Smooth muscle cell (in vitro differentiated cells): ENCODE measurements around the gene DDTL. TPM values are rescaled to one million over a fixed set of nuclear protein-coding genes. Genes with fewer than 3 reads are reported as not detected.
"Not testable (repeated sequence)": the region's sequence is repeated elsewhere in the genome, so short reads cannot be mapped to it uniquely, and the experiment has no call there.

Source experiments
- DNase-seq: peaks from one replicate; lab custom pipeline; 2025; ENCODE audit not compliant: unreplicated experiment; lab: John Stamatoyannopoulos, UW
- H2AFZ ChIP-seq: fragments of 200-600 bp; sonication (generic); 2 replicates; pipeline ENCODE4 v1.6.0; 2016; ENCODE audit warnings: antibody characterized with exemption, low read depth, mild to moderate bottlenecking
- H3F3A ChIP-seq: fragments of 200-600 bp; sonication (generic); 2 replicates; pipeline ENCODE4 v1.6.0; 2017; ENCODE audit warnings: antibody characterized with exemption, low read depth
- H3K27ac ChIP-seq: fragments of 200-600 bp; sonication (generic); 2 replicates; pipeline ENCODE4 v1.5.1; 2016; ENCODE audit warnings: low read depth, mild to moderate bottlenecking
- H3K27me3 ChIP-seq: fragments of 200-600 bp; sonication (generic); 2 replicates; pipeline ENCODE4 v1.6.1; 2016; ENCODE audit warnings: low read depth, mild to moderate bottlenecking
- H3K36me3 ChIP-seq: fragments of 200-600 bp; sonication (generic); 2 replicates; pipeline ENCODE4 v1.5.1; 2016; ENCODE audit warnings: low read depth
- H3K4me1 ChIP-seq: fragments of 200-600 bp; sonication (generic); 2 replicates; pipeline ENCODE4 v1.5.1; 2016; ENCODE audit warnings: low read depth
- H3K4me2 ChIP-seq: fragments of 200-600 bp; sonication (generic); 2 replicates; pipeline ENCODE4 v1.6.0; 2016; ENCODE audit warnings: mild to moderate bottlenecking
- H3K4me3 ChIP-seq: fragments of 200-600 bp; sonication (generic); 2 replicates; pipeline ENCODE4 v1.5.1; 2016; ENCODE audit warnings: mild to moderate bottlenecking
- H3K79me2 ChIP-seq: fragments of 200-600 bp; sonication (generic); 2 replicates; pipeline ENCODE4 v1.6.0; 2016; ENCODE audit warnings: low read depth, mild to moderate bottlenecking
- H3K9ac ChIP-seq: fragments of 200-600 bp; sonication (generic); 2 replicates; pipeline ENCODE4 v1.6.0; 2016; ENCODE audit warnings: low read depth
- H3K9me3 ChIP-seq: fragments of 200-600 bp; sonication (generic); replicated peaks from 2 replicates; pipeline ENCODE4 v1.5.1; 2016; ENCODE audit warnings: low read depth
- H4K20me1 ChIP-seq: fragments of 200-600 bp; sonication (generic); 2 replicates; pipeline ENCODE4 v1.6.0; 2016; ENCODE audit warnings: low read depth
- WGBS: methylation state at CpG from one replicate; pipeline ENCODE4 v1.1.7; 2016; ENCODE audit warnings: low lambda C conversion rate; 5-methylcytosine and 5-hydroxymethylcytosine counted together
- polyA plus RNA-seq: library from polyadenylated mRNA; unstranded; fragments of >200 nt; fragmentation: Nextera tagmentation; extraction: Ambion mirVana; gene quantifications from 2 replicates; pipeline ENCODE4 v1.2.1, GENCODE V29; 2016
- total RNA-seq: library from RNA; depleted of rRNA; stranded (reverse); fragments of >200 nt; gene quantifications from 2 replicates; pipeline ENCODE4 v1.2.3, GENCODE V29; 2014
- TF ChIP-seq, protein P1 (sequence below): fragments of 200-600 bp; sonication (generic); IDR thresholded peaks from 2 replicates; pipeline ENCODE4 v1.5.1; 2017; ENCODE audit warnings: borderline replicate concordance, mild to moderate bottlenecking, antibody characterized with exemption; ENCODE audit not compliant: insufficient read depth, poor library complexity, severe bottlenecking

DDTL gene
- total and polyA plus RNA-seq, 2 experiments from 2014 or later: 0.24 TPM; not detected in 1

DNA sequence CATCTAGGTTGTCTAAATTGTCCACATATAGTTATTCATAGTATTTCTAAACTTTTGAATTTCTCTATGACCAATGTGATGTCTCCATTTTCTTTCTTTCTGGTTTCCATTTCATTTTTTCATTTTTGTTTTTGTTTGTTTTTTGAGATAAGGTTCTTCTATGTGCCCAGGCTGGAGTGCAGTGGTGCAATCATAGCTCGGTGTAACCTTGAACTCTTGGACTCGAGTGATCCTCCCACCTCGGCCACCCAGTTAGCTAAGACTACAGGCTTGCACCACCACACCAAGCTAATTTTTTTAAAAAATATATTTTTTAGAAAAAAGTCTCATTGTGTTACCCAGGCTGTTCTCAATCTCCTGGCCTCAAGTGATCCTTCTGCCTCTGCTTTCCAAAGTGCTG lies 30.4 kb downstream of the DDTL start:
- TF ChIP-seq, protein P1, sequence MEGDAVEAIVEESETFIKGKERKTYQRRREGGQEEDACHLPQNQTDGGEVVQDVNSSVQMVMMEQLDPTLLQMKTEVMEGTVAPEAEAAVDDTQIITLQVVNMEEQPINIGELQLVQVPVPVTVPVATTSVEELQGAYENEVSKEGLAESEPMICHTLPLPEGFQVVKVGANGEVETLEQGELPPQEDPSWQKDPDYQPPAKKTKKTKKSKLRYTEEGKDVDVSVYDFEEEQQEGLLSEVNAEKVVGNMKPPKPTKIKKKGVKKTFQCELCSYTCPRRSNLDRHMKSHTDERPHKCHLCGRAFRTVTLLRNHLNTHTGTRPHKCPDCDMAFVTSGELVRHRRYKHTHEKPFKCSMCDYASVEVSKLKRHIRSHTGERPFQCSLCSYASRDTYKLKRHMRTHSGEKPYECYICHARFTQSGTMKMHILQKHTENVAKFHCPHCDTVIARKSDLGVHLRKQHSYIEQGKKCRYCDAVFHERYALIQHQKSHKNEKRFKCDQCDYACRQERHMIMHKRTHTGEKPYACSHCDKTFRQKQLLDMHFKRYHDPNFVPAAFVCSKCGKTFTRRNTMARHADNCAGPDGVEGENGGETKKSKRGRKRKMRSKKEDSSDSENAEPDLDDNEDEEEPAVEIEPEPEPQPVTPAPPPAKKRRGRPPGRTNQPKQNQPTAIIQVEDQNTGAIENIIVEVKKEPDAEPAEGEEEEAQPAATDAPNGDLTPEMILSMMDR: no peak
- Histone ChIP-seq H3K4me2 (no peak overlapping the region), H3K36me3 (no peaks in the 10 kb centered on the region), H2AFZ (no peak overlapping the region), H3K9me3 (no peaks in the 10 kb centered on the region), H4K20me1 (no peaks in the 10 kb centered on the region), H3K4me3 (no peak overlapping the region), H3K27me3 (no peaks in the 10 kb centered on the region), H3K4me1 (no peaks in the 10 kb centered on the region), H3F3A (no peaks in the 10 kb centered on the region), H3K79me2 (no peaks in the 10 kb centered on the region), H3K9ac (no peak overlapping the region), H3K27ac (no peak overlapping the region)
- no peak for DNase-seq
- WGBS: 98% methylated on average over 3 of the region's 3 CpGs

- H3K27ac ChIP-seq, H3K27me3 ChIP-seq, H3K36me3 ChIP-seq, H3K4me3 ChIP-seq, H3K9ac ChIP-seq, H3K9me3 ChIP-seq, H2AFZ ChIP-seq, H3K4me2 ChIP-seq, H3F3A ChIP-seq, H3K79me2 ChIP-seq, H4K20me1 ChIP-seq, DNase-seq, H3K4me1 ChIP-seq: not testable (repeated sequence)
- WGBS: 89% methylated on average over 7 of the region's 7 CpGs
These were observed 33.1 kb downstream of the DDTL start for GRCh38 chr22:23999779-24000178.

GRCh38 chr22:24001314-24001713 lies 34.6 kb downstream of the DDTL start:
- Histone ChIP-seq H3K27ac (no peak overlapping the region), H3K4me3 (no peak overlapping the region), H3K27me3 (no peaks in the 10 kb centered on the region), H4K20me1 (no peaks in the 10 kb centered on the region), H3K9me3 (no peaks in the 10 kb centered on the region), H3K36me3 (no peaks in the 10 kb centered on the region), H3K4me2 (no peak overlapping the region), H3K79me2 (no peaks in the 10 kb centered on the region), H3K9ac (no peak overlapping the region), H3K4me1 (no peaks in the 10 kb centered on the region), H2AFZ (no peak overlapping the region), H3F3A (no peaks in the 10 kb centered on the region)
- no peak for DNase-seq
- TF ChIP-seq, protein P1: no peak
- WGBS: 81% methylated on average over 9 of the region's 9 CpGs

DNA sequence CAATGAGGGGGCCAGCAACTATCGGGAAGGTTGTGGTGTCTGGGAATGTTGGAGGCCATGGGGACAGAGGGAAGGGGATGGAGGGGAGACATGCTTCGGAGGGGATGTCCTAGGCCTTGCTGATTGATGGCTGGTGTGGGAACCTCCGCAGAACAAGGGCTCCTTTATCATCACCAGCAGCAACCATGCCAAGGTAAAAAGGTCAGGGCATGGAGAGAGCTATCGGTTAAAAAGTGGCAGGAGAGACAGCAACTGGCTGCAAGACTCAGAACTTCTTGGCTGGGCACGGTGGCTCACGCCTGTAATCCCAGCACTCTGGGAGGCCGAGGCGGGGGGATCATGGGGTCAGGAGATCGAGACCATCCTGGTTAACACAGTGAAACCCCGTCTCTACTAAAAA lies 35.6 kb downstream of the DDTL start:
- no peak overlapping the region for H2AFZ ChIP-seq
- TF ChIP-seq, protein P1: no peak
- H3K9me3 ChIP-seq: no peaks in the 10 kb centered on the region
- no peak overlapping the region for H3K4me2 ChIP-seq
- H3K4me1 ChIP-seq: no peaks in the 10 kb centered on the region
- no peaks in the 10 kb centered on the region for H3K36me3 ChIP-seq
- 97% methylated on average over 10 of the region's 10 CpGs for WGBS
- H3K9ac ChIP-seq: no peak overlapping the region
- H3K27ac ChIP-seq: no peak overlapping the region
- no peak for DNase-seq
- no peak overlapping the region for H3K4me3 ChIP-seq
- no peaks in the 10 kb centered on the region for H4K20me1 ChIP-seq
- H3K79me2 ChIP-seq: no peaks in the 10 kb centered on the region
- no peaks in the 10 kb centered on the region for H3K27me3 ChIP-seq
- no peaks in the 10 kb centered on the region for H3F3A ChIP-seq
